Smooth muscle cell (in vitro differentiated cells): ENCODE data around the gene RNF212. TPM values are rescaled to one million over a fixed set of nuclear protein-coding genes. Genes with fewer than 3 reads are reported as not detected.
"Not testable (repeated sequence)": the region's sequence is repeated elsewhere in the genome, so short reads cannot be mapped to it uniquely, and the experiment has no call there.

Experiments
- DNase-seq: peaks from one replicate; lab custom pipeline; 2025; ENCODE audit not compliant: unreplicated experiment; lab: John Stamatoyannopoulos, UW
- H2AFZ ChIP-seq: fragments of 200-600 bp; sonication (generic); 2 replicates; pipeline ENCODE4 v1.6.0; 2016; ENCODE audit warnings: antibody characterized with exemption, low read depth, mild to moderate bottlenecking
- H3F3A ChIP-seq: fragments of 200-600 bp; sonication (generic); 2 replicates; pipeline ENCODE4 v1.6.0; 2017; ENCODE audit warnings: antibody characterized with exemption, low read depth
- H3K27ac ChIP-seq: fragments of 200-600 bp; sonication (generic); 2 replicates; pipeline ENCODE4 v1.5.1; 2016; ENCODE audit warnings: low read depth, mild to moderate bottlenecking
- H3K27me3 ChIP-seq: fragments of 200-600 bp; sonication (generic); 2 replicates; pipeline ENCODE4 v1.6.1; 2016; ENCODE audit warnings: low read depth, mild to moderate bottlenecking
- H3K36me3 ChIP-seq: fragments of 200-600 bp; sonication (generic); 2 replicates; pipeline ENCODE4 v1.5.1; 2016; ENCODE audit warnings: low read depth
- H3K4me1 ChIP-seq: fragments of 200-600 bp; sonication (generic); 2 replicates; pipeline ENCODE4 v1.5.1; 2016; ENCODE audit warnings: low read depth
- H3K4me2 ChIP-seq: fragments of 200-600 bp; sonication (generic); 2 replicates; pipeline ENCODE4 v1.6.0; 2016; ENCODE audit warnings: mild to moderate bottlenecking
- H3K4me3 ChIP-seq: fragments of 200-600 bp; sonication (generic); 2 replicates; pipeline ENCODE4 v1.5.1; 2016; ENCODE audit warnings: mild to moderate bottlenecking
- H3K79me2 ChIP-seq: fragments of 200-600 bp; sonication (generic); 2 replicates; pipeline ENCODE4 v1.6.0; 2016; ENCODE audit warnings: low read depth, mild to moderate bottlenecking
- H3K9ac ChIP-seq: fragments of 200-600 bp; sonication (generic); 2 replicates; pipeline ENCODE4 v1.6.0; 2016; ENCODE audit warnings: low read depth
- H3K9me3 ChIP-seq: fragments of 200-600 bp; sonication (generic); replicated peaks from 2 replicates; pipeline ENCODE4 v1.5.1; 2016; ENCODE audit warnings: low read depth
- H4K20me1 ChIP-seq: fragments of 200-600 bp; sonication (generic); 2 replicates; pipeline ENCODE4 v1.6.0; 2016; ENCODE audit warnings: low read depth
- WGBS: methylation state at CpG from one replicate; pipeline ENCODE4 v1.1.7; 2016; ENCODE audit warnings: low lambda C conversion rate; 5-methylcytosine and 5-hydroxymethylcytosine counted together
- polyA plus RNA-seq: library from polyadenylated mRNA; unstranded; fragments of >200 nt; fragmentation: Nextera tagmentation; extraction: Ambion mirVana; gene quantifications from 2 replicates; pipeline ENCODE4 v1.2.1, GENCODE V29; 2016
- total RNA-seq: library from RNA; depleted of rRNA; stranded (reverse); fragments of >200 nt; gene quantifications from 2 replicates; pipeline ENCODE4 v1.2.3, GENCODE V29; 2014
- TF ChIP-seq, protein P1 (sequence below): fragments of 200-600 bp; sonication (generic); IDR thresholded peaks from 2 replicates; pipeline ENCODE4 v1.5.1; 2017; ENCODE audit warnings: borderline replicate concordance, mild to moderate bottlenecking, antibody characterized with exemption; ENCODE audit not compliant: insufficient read depth, poor library complexity, severe bottlenecking

The RNF212 gene
- total and polyA plus RNA-seq, 2 experiments from 2014 or later, result 1.3 to 4.6 TPM

DNA sequence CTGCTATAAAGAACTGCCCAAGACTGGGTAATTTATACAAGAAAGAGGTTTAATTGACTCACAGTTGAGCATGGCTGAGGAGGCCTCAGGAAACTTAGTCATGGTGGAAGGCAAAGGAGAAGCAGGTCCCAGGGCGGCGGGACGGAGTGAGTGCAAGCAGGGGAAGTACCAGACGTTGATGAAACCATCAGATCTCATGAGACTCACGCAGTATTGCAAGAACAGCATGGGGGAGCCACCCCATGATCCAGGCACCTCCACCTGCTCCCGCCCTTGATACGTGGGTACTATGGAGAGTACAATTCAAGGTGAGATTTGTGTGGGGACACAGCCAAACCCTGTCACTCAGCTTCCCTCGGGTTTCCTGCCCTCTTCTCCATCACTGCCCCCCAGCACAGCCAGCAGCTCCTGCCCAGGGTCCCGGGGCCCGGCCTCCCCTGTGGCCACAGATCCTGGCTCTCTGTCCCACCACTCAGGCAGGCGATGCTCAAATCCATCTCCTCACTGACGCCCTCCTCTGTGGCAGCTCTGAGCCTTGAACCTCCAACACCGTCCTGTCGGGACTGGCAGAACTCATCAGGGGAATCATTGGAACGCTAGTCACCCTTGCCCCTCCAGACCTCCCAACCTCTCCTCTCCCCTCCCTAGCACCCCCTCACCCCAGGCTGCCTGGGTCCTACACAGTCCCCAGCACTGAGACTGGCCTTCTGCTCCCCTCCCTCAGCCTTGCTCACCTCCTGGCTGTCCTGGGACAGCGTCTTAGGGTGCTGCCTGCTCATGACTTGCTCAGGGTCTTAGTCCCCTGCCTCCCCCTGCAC lies 64.4 kb downstream of the RNF212 start:
- no peak for DNase-seq
- peaks cover 16% of the 10 kb centered on the region for H3K27me3 ChIP-seq
- WGBS, result 92% methylated on average over 15 of the region's 16 CpGs
- no peaks in the 10 kb centered on the region for H3K9me3 ChIP-seq
- H3K4me3 ChIP-seq, result no peak overlapping the region
- H3K79me2 ChIP-seq, result no peaks in the 10 kb centered on the region
- no peak overlapping the region for H3K4me2 ChIP-seq
- no peaks in the 10 kb centered on the region for H3K36me3 ChIP-seq
- no peak overlapping the region for H3K9ac ChIP-seq
- H4K20me1 ChIP-seq, result no peaks in the 10 kb centered on the region
- H3K27ac ChIP-seq, result no peak overlapping the region
- no peak overlapping the region for H2AFZ ChIP-seq
- H3K4me1 ChIP-seq, result peaks cover 9% of the 10 kb centered on the region
- TF ChIP-seq, protein P1, sequence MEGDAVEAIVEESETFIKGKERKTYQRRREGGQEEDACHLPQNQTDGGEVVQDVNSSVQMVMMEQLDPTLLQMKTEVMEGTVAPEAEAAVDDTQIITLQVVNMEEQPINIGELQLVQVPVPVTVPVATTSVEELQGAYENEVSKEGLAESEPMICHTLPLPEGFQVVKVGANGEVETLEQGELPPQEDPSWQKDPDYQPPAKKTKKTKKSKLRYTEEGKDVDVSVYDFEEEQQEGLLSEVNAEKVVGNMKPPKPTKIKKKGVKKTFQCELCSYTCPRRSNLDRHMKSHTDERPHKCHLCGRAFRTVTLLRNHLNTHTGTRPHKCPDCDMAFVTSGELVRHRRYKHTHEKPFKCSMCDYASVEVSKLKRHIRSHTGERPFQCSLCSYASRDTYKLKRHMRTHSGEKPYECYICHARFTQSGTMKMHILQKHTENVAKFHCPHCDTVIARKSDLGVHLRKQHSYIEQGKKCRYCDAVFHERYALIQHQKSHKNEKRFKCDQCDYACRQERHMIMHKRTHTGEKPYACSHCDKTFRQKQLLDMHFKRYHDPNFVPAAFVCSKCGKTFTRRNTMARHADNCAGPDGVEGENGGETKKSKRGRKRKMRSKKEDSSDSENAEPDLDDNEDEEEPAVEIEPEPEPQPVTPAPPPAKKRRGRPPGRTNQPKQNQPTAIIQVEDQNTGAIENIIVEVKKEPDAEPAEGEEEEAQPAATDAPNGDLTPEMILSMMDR, result no peak
- no peaks in the 10 kb centered on the region for H3F3A ChIP-seq

GRCh38 chr4:1047976-1048772 lies 65.2 kb downstream of the RNF212 start:
- TF ChIP-seq, protein P1, result no peak
- DNase-seq, result no peak
- WGBS, result 92% methylated on average over 31 of the region's 34 CpGs

DNA sequence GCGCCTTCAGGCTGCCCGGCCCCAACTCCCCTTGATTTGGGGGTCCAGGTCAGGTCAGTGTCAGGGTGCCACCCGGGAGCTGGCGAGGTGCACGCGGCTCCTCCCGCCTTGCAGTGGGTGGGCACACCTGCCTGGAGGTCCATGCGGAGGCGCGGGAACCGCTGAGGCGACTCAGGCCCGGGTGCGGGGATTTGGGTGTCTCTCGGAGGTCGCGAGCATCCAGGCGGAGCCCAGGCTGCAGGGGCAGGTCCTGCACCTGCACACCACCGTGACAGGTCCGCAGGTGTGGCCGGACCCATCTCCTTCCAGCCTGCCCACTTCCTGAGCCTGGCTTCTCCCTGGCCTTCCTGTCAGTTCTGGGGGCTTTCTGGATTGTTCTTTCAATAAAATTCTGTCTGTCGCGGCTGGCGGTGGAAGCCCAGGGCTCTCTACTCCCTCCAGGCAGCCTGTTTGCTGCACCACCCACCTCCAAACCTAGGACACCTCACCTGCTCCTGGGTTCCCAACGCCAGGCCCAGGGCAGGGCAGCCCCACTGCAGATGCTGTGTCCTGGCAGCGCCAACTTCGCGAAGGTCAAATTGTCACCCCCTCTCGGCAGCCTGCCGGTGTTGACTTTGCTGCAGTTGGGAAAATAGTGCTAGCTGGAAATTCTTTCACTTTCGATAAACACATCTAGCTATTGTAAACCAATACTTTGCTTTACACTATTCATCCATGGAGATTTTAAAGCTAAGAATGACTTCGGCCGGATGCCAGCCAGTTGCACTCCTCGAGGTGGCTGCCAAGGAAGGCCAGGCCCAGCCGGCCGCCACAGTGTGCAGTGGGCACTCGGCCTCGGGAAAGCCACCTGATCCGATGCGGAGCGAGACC lies 66.0 kb downstream of the RNF212 start:
- no peaks in the 10 kb centered on the region for H3K36me3 ChIP-seq
- no peak overlapping the region for H3K27ac ChIP-seq
- 88% methylated on average over 41 of the region's 41 CpGs for WGBS
- H3F3A ChIP-seq, result no peaks in the 10 kb centered on the region
- H3K4me2 ChIP-seq, result no peak overlapping the region
- H3K27me3 ChIP-seq, result no peaks in the 10 kb centered on the region
- TF ChIP-seq, protein P1, result no peak
- H3K79me2 ChIP-seq, result no peaks in the 10 kb centered on the region
- no peaks in the 10 kb centered on the region for H3K9me3 ChIP-seq
- no peak overlapping the region for H2AFZ ChIP-seq
- H3K9ac ChIP-seq, result no peak overlapping the region
- H3K4me3 ChIP-seq, result no peak overlapping the region
- peaks cover 11% of the 10 kb centered on the region for H3K4me1 ChIP-seq
- no peaks in the 10 kb centered on the region for H4K20me1 ChIP-seq
- DNase-seq, result no peak

More at GRCh38 chr4:1047976-1048772, 65.2 kb downstream of the RNF212 start:
- Histone ChIP-seq H3K4me1 (peaks cover 11% of the 10 kb centered on the region), H4K20me1 (no peaks in the 10 kb centered on the region), H3K4me3 (no peak overlapping the region), H3F3A (no peaks in the 10 kb centered on the region), H3K36me3 (no peaks in the 10 kb centered on the region), H3K4me2 (no peak overlapping the region), H2AFZ (no peak overlapping the region), H3K27me3 (peaks cover 8% of the 10 kb centered on the region), H3K9ac (no peak overlapping the region), H3K79me2 (no peaks in the 10 kb centered on the region), H3K9me3 (no peaks in the 10 kb centered on the region), H3K27ac (no peak overlapping the region)

- 14% methylated on average over 16 of the region's 29 CpGs for WGBS
These were observed 66.8 kb downstream of the RNF212 start for GRCh38 chr4:1046581-1047011.

More at GRCh38 chr4:1046581-1047011, 66.8 kb downstream of the RNF212 start:
- H2AFZ ChIP-seq, H3K9ac ChIP-seq, H3K27me3 ChIP-seq, H3K4me2 ChIP-seq, H3K27ac ChIP-seq, H3K4me3 ChIP-seq, H3F3A ChIP-seq, H3K79me2 ChIP-seq, H3K36me3 ChIP-seq, H4K20me1 ChIP-seq, H3K9me3 ChIP-seq: not testable (repeated sequence)
- peaks cover 11% of the 10 kb centered on the region for H3K4me1 ChIP-seq
- DNase-seq, result peak; percentile 67
